Suprapubic skin (tissue), 4 donors: ENCODE results near the gene CHST11. TPM values are rescaled to one million over a fixed set of nuclear protein-coding genes. Genes with fewer than 3 reads are reported as not detected.
"Not testable (repeated sequence)": the region's sequence is repeated elsewhere in the genome, so short reads cannot be mapped to it uniquely, and the experiment has no call there.

Experiments used
- DNase-seq, 2 donors: peaks; one replicate each; pipeline ENCODE4 v3.0.0-alpha.2; 2019; ENCODE audit warnings: low spot score in 2 of 2
- H3K27ac ChIP-seq: fragments of 200-600 bp; sonication (generic); one replicate; pipeline ENCODE4 v1.5.1; 2019
- H3K27me3 ChIP-seq: fragments of 200-600 bp; sonication (generic); one replicate; pipeline ENCODE4 v1.5.1; 2019
- H3K36me3 ChIP-seq: fragments of 200-600 bp; sonication (generic); one replicate; pipeline ENCODE4 v1.5.1; 2019
- H3K4me1 ChIP-seq: fragments of 200-600 bp; sonication (generic); one replicate; pipeline ENCODE4 v1.5.1; 2019
- H3K4me3 ChIP-seq: fragments of 200-600 bp; sonication (generic); one replicate; pipeline ENCODE4 v1.5.1; 2019; ENCODE audit warnings: mild to moderate bottlenecking
- H3K9me3 ChIP-seq: fragments of 200-600 bp; sonication (generic); one replicate; pipeline ENCODE4 v1.5.1; 2019
- CTCF ChIP-seq, 2 donors: fragments of 200-600 bp in 1 of 2; fragments of 450-650 bp in 1 of 2; sonication (generic) in 1 of 2; IDR thresholded peaks; one replicate each; pipeline ENCODE4 v1.5.1; 2016 to 2019; ENCODE audit warnings: antibody characterized with exemption in 2 of 2, mild to moderate bottlenecking in 1 of 2, moderate library complexity in 1 of 2
- EP300 ChIP-seq: sonication (generic); formaldehyde crosslinking; IDR thresholded peaks from one replicate; pipeline ENCODE4 v1.6.1; 2017; ENCODE audit warnings: antibody characterized with exemption
- POLR2A ChIP-seq, 2 donors: fragments of 450-650 bp; IDR thresholded peaks; one replicate each; pipeline ENCODE4 v1.6.1; 2017; ENCODE audit warnings: antibody characterized with exemption in 2 of 2, mild to moderate bottlenecking in 2 of 2, moderate library complexity in 2 of 2
- POLR2AphosphoS5 ChIP-seq, 3 donors: sonication (generic); formaldehyde crosslinking; IDR thresholded peaks; one replicate each; pipeline ENCODE4 v1.6.1; 2017; ENCODE audit warnings: antibody characterized with exemption in 3 of 3
- WGBS: methylation state at CpG from one replicate; pipeline ENCODE4 v1.1.5; 2018; 5-methylcytosine and 5-hydroxymethylcytosine counted together
- total RNA-seq, 4 donors: library from RNA; depleted of rRNA; stranded (reverse); fragments of >200 nt; gene quantifications; one replicate each; pipeline ENCODE4 v1.1.0, GENCODE V29; 2016

Gene CHST11
- total RNA-seq, 4 donors from 2014 or later = 1.8 to 5.8 (median 3.8) TPM

GRCh38 chr12:104742551-104743201 is 285.9 kb downstream of the CHST11 start:
- no peaks in the 10 kb centered on the region for H3K27me3 ChIP-seq
- H3K4me1 ChIP-seq = peaks cover 43% of the 10 kb centered on the region
- WGBS = 66% methylated on average over 15 of the region's 16 CpGs
- H3K36me3 ChIP-seq = no peaks in the 10 kb centered on the region
- DNase-seq = no peak
- H3K4me3 ChIP-seq = no peak overlapping the region
- H3K9me3 ChIP-seq = no peaks in the 10 kb centered on the region
- TF ChIP-seq POLR2AphosphoS5 (IDR thresholded peaks at IDR 0.05) = no peak
- no peak for TF ChIP-seq CTCF (IDR thresholded peaks at IDR 0.05)
- TF ChIP-seq EP300 = no peak
- no peak for TF ChIP-seq POLR2A (IDR thresholded peaks at IDR 0.05)
- H3K27ac ChIP-seq = no peak overlapping the region

GRCh38 chr12:104743202-104743580 is 286.4 kb downstream of the CHST11 start:
- TF ChIP-seq CTCF (IDR thresholded peaks at IDR 0.05) (no peak), POLR2AphosphoS5 (IDR thresholded peaks at IDR 0.05) (no peak), EP300 (no peak), POLR2A (IDR thresholded peaks at IDR 0.05) (no peak)
- no peak overlapping the region for H3K27ac ChIP-seq
- H3K27me3 ChIP-seq = no peaks in the 10 kb centered on the region
- H3K9me3 ChIP-seq = no peaks in the 10 kb centered on the region
- H3K4me1 ChIP-seq = peaks cover 43% of the 10 kb centered on the region
- no peak overlapping the region for H3K4me3 ChIP-seq
- no peak for DNase-seq
- 92% methylated on average over 2 of the region's 2 CpGs for WGBS
- no peaks in the 10 kb centered on the region for H3K36me3 ChIP-seq

- H3K27me3 ChIP-seq, H3K36me3 ChIP-seq, H3K9me3 ChIP-seq, H3K4me3 ChIP-seq, H3K27ac ChIP-seq, DNase-seq: not testable (repeated sequence)
- WGBS = 93% methylated on average over 6 of the region's 6 CpGs
- H3K4me1 ChIP-seq = peaks cover 42% of the 10 kb centered on the region
Observed at GRCh38 chr12:104743753-104744548, 287.2 kb downstream of the CHST11 start.

GRCh38 chr12:104746467-104747088 is 289.8 kb downstream of the CHST11 start:
- Histone ChIP-seq H3K27ac (no peak overlapping the region), H3K36me3 (no peaks in the 10 kb centered on the region)

GRCh38 chr12:104747330-104747729 is 290.6 kb downstream of the CHST11 start:
- no peaks in the 10 kb centered on the region for H3K27me3 ChIP-seq
- H3K36me3 ChIP-seq = no peaks in the 10 kb centered on the region
- H3K27ac ChIP-seq = no peak overlapping the region
- 69% methylated on average over 2 of the region's 2 CpGs for WGBS
- no peak for DNase-seq
- no peaks in the 10 kb centered on the region for H3K9me3 ChIP-seq
- H3K4me3 ChIP-seq = no peak overlapping the region
- TF ChIP-seq EP300 (no peak), CTCF (IDR thresholded peaks at IDR 0.05) (no peak), POLR2A (IDR thresholded peaks at IDR 0.05) (no peak), POLR2AphosphoS5 (IDR thresholded peaks at IDR 0.05) (no peak)
- peaks cover 27% of the 10 kb centered on the region for H3K4me1 ChIP-seq

More at GRCh38 chr12:104746467-104747088, 289.8 kb downstream of the CHST11 start:
- DNase-seq = no peak
- WGBS = 77% methylated on average over 6 of the region's 6 CpGs
- H3K27me3 ChIP-seq = no peaks in the 10 kb centered on the region
- no peak for TF ChIP-seq POLR2A (IDR thresholded peaks at IDR 0.05)
- TF ChIP-seq CTCF (IDR thresholded peaks at IDR 0.05) = no peak
- TF ChIP-seq EP300 = no peak
- TF ChIP-seq POLR2AphosphoS5 (IDR thresholded peaks at IDR 0.05) = no peak
- peaks cover 33% of the 10 kb centered on the region for H3K4me1 ChIP-seq
- H3K4me3 ChIP-seq = no peak overlapping the region
- H3K9me3 ChIP-seq = no peaks in the 10 kb centered on the region
